C4-2B (cell line): ENCODE measurements around the gene CSMD2.

ENCODE experiments used
- H3K27ac ChIP-seq: fragments of 450-650 bp; 2 replicates; pipeline ENCODE4 v1.5.1; 2017
- ZFX ChIP-seq: fragments of 450-650 bp; IDR thresholded peaks from 2 replicates; pipeline ENCODE4 v1.6.1; 2017
- TF ChIP-seq, protein P1 (sequence below): fragments of 450-650 bp; conservative IDR thresholded peaks from 2 replicates; pipeline ENCODE4 v1.5.1; 2017; ENCODE audit warnings: mild to moderate bottlenecking

CSMD2 gene

DNA sequence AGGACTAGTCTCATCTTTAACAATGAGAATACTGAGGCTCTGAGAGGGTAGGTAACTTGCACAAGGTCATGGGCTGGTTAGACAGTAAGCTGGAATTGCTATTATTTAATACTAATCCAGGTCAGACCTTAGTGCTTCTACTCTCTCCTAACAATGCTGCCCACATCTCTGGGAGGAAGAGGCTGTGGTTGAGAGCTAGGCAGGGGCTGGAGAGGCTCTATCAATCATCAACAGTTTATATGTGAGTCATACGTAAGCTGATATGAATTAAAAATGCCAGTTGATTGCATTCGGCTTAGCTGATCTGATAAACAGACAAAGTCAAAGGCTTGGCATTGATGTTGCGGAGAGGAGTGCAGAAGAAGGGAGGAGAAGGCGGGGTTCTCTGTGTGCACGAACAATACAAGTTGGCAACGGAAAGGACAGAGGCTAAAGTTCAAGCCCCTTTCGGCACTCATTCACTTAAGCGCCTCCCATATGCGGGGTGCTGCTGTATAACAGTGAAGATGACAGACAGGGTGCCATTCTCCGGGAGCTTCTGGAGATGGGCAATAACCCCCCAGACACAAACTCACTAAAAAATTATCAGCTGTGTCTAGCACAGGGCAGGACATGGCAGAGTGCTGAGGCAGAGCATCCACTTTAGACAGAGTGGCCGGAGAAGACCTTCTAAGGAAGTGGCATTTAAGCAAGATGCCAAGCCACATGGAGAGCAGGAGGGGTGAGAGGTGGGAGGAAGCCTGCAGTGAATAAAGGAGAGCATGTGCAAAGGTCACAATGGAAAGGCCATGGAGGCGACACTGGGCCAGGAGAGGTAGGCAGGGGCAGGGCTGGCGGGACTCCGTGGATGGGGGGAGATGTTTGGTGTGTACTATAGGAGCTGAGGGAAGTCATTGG lies 497.4 kb downstream of the CSMD2 start:
- TF ChIP-seq ZFX = no peak
- TF ChIP-seq, protein P1, sequence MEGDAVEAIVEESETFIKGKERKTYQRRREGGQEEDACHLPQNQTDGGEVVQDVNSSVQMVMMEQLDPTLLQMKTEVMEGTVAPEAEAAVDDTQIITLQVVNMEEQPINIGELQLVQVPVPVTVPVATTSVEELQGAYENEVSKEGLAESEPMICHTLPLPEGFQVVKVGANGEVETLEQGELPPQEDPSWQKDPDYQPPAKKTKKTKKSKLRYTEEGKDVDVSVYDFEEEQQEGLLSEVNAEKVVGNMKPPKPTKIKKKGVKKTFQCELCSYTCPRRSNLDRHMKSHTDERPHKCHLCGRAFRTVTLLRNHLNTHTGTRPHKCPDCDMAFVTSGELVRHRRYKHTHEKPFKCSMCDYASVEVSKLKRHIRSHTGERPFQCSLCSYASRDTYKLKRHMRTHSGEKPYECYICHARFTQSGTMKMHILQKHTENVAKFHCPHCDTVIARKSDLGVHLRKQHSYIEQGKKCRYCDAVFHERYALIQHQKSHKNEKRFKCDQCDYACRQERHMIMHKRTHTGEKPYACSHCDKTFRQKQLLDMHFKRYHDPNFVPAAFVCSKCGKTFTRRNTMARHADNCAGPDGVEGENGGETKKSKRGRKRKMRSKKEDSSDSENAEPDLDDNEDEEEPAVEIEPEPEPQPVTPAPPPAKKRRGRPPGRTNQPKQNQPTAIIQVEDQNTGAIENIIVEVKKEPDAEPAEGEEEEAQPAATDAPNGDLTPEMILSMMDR = no peak
- H3K27ac ChIP-seq = no peak overlapping the region

DNA sequence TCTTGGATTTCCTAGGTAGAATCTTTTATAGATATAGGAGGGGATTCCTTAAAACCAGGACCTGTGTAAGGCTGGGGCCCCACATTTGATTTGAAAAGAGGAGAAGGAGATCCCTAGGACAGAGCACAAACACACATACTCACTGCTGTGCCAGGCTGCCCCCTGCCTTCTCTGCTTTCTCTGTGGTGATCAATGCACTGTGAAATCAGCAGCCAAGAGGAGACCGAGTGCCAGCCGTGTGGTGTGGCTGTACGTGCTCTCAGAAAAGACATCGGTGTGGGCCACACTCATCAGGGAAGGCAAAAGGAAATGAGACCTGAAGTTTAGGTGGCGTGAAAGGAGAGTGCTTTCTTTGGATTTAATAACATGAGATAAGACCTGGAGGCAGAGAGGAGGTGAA lies 498.4 kb downstream of the CSMD2 start:
- TF ChIP-seq, protein P1 = no peak
- no peak for TF ChIP-seq ZFX
- H3K27ac ChIP-seq = no peak overlapping the region

DNA sequence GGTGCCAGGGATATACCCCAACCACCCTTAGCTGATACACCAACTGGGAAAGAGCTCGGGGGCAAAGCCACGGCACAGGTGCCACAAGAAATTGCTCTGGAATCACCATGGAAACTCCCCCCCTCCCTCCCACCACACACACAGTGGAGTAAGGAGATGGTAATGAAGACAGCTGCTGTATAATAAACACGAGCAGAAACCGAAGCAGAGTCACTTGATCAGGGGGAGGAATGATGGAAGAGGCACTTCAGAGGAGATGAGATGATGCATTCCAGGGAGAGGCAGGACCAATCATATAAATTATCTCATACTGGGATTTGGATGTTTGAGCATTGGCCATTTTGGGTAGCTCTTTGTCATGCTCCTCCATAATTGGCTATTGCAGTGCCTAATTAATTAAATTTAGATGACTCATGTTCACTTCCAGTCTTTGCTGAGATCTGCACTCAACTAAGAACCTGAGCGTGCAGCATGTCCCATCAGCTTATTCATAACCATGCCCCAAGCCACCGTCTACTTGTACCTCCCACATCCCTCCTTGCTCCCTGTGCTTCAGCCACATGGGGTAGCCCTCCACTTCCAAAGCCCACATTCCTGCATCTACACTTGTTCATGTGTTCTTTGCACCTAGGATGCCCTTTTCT lies 503.1 kb downstream of the CSMD2 start:
- TF ChIP-seq, protein P1 = no peak
- no peak for TF ChIP-seq ZFX
- no peak overlapping the region for H3K27ac ChIP-seq

DNA sequence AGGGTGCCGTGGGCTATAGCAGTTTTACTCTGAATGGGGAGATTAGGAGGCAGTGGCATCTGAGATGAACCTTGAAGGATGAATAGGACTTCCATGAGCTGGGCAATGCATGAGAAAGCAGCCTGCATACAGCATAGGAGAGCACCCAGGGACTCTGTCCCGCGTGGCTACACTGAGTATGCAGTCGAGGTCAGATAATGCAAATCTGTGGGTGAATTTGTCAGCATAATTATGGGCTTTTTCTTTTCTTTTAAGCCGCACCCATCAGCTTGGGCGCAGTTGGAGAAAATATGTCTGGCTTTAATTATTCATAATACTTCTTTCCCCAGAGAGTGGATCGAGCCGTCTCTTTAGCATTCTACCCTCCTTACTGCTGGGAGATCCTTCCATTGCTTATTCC lies 504.1 kb downstream of the CSMD2 start:
- no peak for TF ChIP-seq ZFX
- TF ChIP-seq, protein P1 = no peak
- H3K27ac ChIP-seq = peak overlapping the region; percentile 48

DNA sequence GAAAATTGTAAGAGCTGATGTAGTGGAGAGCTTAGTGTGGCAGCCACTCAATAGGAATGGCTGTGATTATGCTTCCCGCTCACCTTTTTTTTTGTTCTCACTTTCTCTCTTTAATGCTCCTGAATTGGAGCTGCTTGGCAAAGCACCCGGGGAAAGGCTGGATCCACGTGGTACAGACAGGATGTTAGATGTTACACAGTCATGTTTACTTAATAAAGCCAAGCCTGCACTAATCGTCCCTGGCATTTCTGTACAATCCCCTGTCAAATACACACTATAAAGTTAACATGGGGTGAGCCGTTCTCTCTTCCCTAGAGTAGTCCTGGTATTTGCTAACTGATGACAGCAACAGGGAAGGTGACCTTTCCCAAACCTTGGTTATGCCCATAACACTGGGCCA lies 504.8 kb downstream of the CSMD2 start:
- TF ChIP-seq ZFX = no peak
- TF ChIP-seq, protein P1 = no peak
- peak overlapping the region; percentile 48 for H3K27ac ChIP-seq

DNA sequence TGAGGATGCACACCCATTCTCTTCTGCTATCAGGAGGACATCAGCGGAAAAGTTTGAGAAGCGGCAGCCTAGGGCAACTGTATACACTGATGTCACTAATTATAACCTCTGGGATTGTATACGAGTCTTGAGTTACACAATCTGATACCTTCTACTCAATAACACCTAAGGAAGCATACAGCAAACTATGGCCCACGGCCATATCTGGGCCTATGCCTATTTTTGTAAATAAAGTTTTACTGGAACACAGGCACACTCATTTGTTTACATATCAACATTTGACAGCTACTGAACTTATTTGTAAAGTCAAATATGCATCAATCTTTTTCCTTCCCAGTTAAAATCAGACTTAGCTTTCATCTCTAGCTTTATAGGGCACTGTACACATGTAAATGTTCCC lies 505.4 kb downstream of the CSMD2 start:
- no peak overlapping the region; the same call in 1 of the 2 replicates for H3K27ac ChIP-seq
- no peak for TF ChIP-seq ZFX
- TF ChIP-seq, protein P1 = no peak

DNA sequence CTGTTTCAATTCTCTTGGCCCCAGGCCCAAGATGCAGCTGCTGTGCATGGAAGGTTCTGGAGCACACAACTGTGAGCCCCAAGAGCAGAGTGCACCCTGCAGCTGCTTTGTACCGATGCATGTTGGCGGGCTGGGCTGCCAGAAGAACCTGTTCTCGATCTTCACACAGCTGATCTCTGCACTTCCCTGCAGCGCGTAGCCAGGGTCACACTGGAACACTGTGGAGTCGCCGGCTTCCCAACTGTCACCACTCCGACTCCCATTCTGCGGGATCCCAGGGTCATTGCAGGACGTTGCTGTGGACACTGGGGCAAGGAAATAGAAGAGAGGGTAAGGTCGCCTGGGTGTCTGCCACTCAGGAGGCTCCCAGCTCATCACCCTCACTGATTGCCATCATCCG lies 507.2 kb downstream of the CSMD2 start:
- no peak overlapping the region for H3K27ac ChIP-seq
- no peak for TF ChIP-seq ZFX
- TF ChIP-seq, protein P1 = no peak
